Retina (tissue), 1 donor: Measurements from ENCODE around the gene TSPAN16.
"Not testable (repeated sequence)": the region's sequence is repeated elsewhere in the genome, so short reads cannot be mapped to it uniquely, and the experiment has no call there.

Experiments used
- DNase-seq: peaks from one replicate; pipeline ENCODE4 v3.0.0-alpha.2; 2016

Gene TSPAN16

GRCh38 chr19:11347546-11348039 lies 51.6 kb downstream of the TSPAN16 start:
- DNase-seq, result no peak

DNA sequence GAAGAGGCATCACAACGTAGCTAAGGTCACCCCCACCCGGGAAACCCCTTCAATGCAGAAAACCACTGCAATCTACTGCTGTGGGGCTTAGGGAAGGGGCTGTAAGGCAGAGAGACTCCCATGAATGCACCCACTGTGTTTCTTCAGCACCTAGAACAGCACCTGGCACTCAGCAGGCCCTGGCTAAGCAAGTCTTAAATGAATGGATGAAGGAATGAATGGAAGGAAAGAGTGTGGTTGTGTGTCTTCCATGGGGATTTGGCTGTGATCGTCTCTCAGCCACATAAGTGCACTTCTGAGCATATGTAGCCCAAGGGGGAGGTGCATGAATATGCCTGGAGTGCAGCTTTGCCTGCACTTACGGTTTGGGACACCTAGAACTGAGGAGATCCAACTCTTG lies 53.2 kb downstream of the TSPAN16 start:
- DNase-seq, result no peak

GRCh38 chr19:11354102-11354501 lies 58.1 kb downstream of the TSPAN16 start:
- DNase-seq, result not testable (repeated sequence)

DNA sequence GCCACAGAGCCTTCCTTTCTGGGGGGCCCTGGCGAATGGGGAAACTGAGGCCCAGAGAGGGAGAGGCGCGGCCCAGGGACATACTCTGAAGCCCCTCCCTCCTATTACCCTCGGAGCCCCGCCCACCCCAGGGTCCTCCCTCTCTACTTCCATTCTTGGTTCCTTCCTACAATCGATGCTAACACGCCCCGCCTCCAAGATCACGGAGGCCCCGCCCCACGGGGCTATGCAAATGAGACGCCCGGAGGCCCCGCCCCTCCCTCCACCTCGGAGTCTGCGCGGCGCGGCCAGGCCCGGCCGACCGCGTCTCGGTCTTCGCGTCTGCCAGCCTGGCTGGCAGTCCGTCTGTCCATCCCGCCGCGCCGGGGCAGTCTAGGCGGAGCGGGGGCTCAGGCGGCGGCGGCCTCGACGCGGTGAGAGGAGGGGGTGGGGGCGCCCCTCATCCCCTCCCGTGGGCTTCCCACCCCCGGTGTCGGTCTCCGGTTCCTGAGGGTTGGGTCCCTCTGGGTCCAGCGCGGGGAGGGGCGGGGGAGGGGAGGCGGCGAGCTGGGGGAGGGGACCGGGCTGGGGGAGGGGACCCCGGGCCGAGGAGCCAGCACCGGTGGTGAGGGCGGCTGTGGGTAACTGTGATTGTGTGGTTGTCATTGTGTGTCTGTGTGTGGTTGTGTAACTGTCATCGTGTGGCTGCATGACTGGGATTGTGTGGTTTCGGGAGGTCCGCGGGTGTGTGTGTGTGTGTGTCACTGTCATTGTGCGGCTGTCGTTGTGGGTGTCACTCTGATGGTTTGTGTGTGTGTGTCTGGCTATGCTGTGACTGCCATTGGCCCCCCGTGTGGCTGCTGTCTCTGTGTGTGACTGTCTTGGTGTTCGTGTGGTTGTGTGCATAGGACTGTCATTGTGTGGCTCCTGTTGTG lies 59.5 kb downstream of the TSPAN16 start, which contains the start of gene PLPPR2:
Gene PLPPR2, plus strand, starts transcription at position 273 of the 914 bp plus-strand sequence. CDS start 2,242 bp downstream, outside the sequence.
- peak; percentile 81 for DNase-seq

DNA sequence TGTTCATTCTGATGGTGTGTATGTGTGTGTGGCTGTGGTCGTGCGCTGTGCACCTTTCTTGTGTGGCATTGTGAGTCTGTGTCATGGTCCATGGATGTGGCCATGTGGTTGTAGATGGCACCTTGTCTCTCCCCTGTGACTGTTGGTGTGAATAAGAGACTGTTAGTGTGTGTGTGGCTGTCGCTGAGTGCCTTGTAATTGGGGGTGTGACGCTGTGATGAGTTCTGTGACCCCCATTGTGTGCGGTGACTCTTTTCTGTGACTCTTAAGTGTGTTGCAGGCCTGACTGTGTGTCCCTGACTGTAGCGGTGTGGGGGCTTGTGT lies 60.1 kb downstream of the TSPAN16 start:
- DNase-seq, result no peak

- no peak for DNase-seq
Observed at GRCh38 chr19:11356676-11357550, 61.0 kb downstream of the TSPAN16 start.

DNA sequence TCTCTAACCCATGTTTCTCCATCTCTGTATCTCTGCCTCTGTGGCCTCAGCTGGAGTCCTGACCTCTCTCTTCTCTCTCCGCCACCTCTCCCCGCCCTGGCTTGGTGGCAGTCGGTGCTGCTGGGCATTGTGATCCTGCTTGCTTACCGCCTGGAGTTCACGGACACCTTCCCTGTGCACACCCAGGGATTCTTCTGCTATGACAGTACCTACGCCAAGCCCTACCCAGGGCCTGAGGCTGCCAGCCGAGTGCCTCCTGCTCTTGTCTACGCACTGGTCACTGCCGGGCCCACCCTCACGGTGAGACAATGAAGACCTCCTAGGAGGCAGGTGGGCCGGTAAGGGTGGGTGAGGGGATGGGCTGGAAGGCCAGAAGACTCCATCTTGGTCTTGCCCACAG lies 63.5 kb downstream of the TSPAN16 start:
- no peak for DNase-seq

- DNase-seq, result peak; percentile 85
Observed at GRCh38 chr19:11361037-11361770, 65.2 kb downstream of the TSPAN16 start.

DNA sequence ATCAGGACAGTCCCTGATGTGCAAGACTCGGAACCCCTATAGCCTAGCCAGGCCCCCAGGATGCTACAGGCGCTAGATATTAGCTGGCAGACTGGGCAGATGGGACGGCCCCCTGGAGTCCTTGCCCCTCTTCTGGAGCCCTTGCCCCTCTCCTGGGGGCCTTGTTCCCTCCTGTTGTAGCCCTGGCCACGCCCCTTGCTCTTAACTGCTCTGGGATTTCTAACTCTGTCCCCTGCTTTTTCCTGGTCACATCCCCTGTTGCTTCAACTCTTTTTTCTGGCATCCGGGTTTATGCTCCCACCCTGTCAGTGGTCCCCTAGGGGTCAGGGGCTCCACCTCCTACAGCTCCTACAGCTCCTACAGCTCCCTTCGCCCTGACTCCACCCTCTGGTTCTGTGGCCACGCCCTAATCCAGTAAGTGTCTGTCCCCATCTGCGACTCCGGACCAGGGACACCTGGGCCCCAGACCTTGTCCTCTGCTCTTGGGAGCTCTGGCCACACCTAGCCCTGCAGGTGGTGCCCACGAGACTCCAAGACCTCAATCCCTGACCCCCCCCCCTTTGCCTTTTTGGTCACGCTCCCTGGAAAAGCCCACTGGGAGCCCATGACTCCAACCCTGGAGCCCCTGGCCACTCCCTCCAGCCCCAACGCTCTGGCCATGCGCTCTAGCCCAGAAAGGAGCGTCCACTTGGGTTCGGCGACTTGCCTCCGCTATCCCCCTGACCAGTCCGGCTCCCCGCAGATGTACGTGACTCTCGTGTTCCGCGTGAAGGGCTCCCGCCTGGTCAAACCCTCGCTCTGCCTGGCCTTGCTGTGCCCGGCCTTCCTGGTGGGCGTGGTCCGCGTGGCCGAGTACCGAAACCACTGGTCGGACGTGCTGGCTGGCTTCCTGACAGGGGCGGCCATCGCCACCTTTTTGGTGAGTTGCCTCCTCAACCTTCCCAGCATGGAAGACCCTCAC lies 66.1 kb downstream of the TSPAN16 start:
- DNase-seq, result no peak

DNA sequence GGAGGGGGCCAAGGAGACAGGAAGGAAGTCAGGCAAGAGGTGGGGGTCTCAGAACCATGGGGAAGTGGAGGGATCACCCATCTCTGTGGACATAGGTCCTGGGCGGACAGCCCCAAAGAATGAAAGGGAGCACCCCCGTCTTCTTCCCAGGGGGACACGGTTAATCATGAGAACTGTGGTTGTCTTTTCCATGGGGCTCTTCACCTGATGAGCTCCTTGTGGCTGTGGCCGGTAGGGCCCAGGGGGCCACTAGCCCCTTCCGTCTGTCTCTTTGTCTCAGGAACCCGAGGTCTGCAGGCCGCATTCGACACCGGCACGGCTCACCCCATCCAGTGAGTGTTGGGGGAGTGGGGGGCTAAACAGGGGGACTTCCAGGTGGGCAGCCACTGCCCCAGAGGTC lies 67.9 kb downstream of the TSPAN16 start:
- no peak for DNase-seq

DNA sequence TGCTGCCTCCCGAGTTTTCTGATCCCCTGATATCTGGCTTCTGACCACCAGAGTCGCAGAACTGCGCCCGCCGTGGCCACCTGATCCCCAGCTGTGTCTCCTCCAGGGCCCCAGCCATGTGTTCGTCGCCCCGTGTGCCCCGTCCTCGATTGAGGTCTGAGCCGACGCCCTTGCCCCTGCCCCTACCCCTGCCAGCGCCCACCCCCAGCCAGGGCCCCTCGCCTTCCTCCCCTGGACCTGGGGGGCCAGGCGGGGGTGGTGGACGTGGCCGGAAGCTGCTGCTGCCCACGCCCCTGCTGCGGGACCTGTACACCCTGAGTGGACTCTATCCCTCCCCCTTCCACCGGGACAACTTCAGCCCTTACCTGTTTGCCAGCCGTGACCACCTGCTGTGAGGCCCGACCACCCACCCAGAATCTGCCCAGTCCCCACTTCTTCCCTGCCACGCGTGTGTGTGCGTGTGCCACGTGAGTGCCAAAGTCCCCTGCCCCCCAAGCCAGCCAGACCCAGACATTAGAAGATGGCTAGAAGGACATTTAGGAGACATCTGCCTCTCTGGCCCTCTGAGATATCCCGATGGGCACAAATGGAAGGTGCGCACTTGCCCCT lies 68.4 kb downstream of the TSPAN16 start:
- no peak for DNase-seq

- no peak for DNase-seq
Observed at GRCh38 chr19:11364935-11365334, 69.0 kb downstream of the TSPAN16 start.
